Stimulated activated memory B cell treated with anti-CD40 and anti-IgM and Interleukin-4, amounts not matched to agents 10 μg/mL and 1 μg/mL and 100 μg/mL, for 72 hours (primary cell): ENCODE results near the gene ARID5B.
A peak's percentile ranks its signal among the peaks of the same experiment; 100 is the strongest.
"Not testable (repeated sequence)": the region's sequence is repeated elsewhere in the genome, so short reads cannot be mapped to it uniquely, and the experiment has no call there.

ENCODE experiments used
- ATAC-seq: fragments of 150-1000 bp; cut with Tn5 transposase; 2 replicates; pipeline ENCODE4 v1.10.0; 2021
- H3K27ac Mint-ChIP-seq: one replicate; pipeline ENCODE4 v1.8.0; 2022; ENCODE audit warnings: mild to moderate bottlenecking, mixed read lengths
- H3K27me3 Mint-ChIP-seq: one replicate; pipeline ENCODE4 v1.8.0; 2022; ENCODE audit warnings: mixed read lengths
- H3K36me3 Mint-ChIP-seq: one replicate; pipeline ENCODE4 v1.8.0; 2022; ENCODE audit warnings: mixed read lengths
- H3K4me1 Mint-ChIP-seq: one replicate; pipeline ENCODE4 v1.8.0; 2022; ENCODE audit warnings: mixed read lengths
- H3K4me3 Mint-ChIP-seq: one replicate; pipeline ENCODE4 v1.8.0; 2022; ENCODE audit warnings: mild to moderate bottlenecking, moderate library complexity, mixed read lengths
- H3K9me3 Mint-ChIP-seq: one replicate; pipeline ENCODE4 v1.8.0; 2022; ENCODE audit warnings: mixed read lengths

The ARID5B gene

GRCh38 chr10:62021128-62021665 is 119.7 kb downstream of the ARID5B start:
- Mint-ChIP-seq H3K4me1 (peaks cover 87% of the 10 kb centered on the region), H3K36me3 (peaks cover 47% of the 10 kb centered on the region), H3K27me3 (no peaks in the 10 kb centered on the region), H3K4me3 (peak overlapping the region; percentile 15), H3K27ac (peak overlapping the region; percentile 99), H3K9me3 (peaks cover 4% of the 10 kb centered on the region)
- ATAC-seq, result no peak

DNA sequence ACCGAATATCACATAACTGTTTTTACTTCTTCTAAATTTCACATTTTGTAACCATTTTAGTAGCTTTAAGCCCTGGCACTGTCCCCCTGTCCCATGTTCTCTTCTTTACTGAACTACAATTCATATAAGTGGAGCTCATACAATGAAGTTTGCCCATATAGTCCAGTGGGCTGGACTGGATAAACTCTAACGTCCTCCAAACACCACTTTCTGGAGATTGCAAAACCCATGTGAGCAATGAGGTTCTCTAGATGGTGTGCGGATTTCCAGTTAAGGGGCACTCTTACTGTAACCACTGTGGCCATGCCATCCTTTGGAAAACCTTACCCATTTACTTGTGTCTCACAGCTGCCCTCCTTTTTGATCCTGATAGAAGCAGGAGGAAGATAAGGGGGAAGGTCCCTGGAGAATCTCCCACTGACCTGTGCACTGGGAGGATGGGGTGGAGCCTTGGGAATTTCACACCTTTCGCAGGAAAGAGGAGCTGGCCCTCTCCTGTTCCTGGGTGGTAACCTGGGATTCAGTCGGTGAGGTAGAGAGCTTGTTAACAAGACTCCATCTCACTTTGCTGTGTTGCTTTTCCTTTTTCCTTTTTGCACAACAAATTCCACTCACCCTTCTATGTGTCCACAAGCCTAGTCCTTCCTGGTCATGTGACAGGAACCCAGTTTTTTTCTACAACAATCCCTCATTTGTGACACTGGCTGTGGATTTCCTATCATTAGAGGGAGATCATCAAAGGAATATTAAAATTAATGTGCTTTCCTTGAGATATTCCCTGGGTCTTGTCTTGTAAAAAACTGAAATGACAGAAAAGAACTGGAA is 120.7 kb downstream of the ARID5B start:
- no peak for ATAC-seq
- H3K9me3 Mint-ChIP-seq, result peaks cover 4% of the 10 kb centered on the region
- peaks cover 51% of the 10 kb centered on the region for H3K36me3 Mint-ChIP-seq
- peaks cover 87% of the 10 kb centered on the region for H3K4me1 Mint-ChIP-seq
- H3K4me3 Mint-ChIP-seq, result no peak overlapping the region
- H3K27ac Mint-ChIP-seq, result peak overlapping the region; percentile 99
- H3K27me3 Mint-ChIP-seq, result no peaks in the 10 kb centered on the region

- H3K27ac Mint-ChIP-seq, result peak overlapping the region; percentile 99
- H3K9me3 Mint-ChIP-seq, result peaks cover 4% of the 10 kb centered on the region
- H3K4me1 Mint-ChIP-seq, result peaks cover 87% of the 10 kb centered on the region
- ATAC-seq, result no peak
- H3K27me3 Mint-ChIP-seq, result no peaks in the 10 kb centered on the region
- peaks cover 57% of the 10 kb centered on the region for H3K36me3 Mint-ChIP-seq
- no peak overlapping the region for H3K4me3 Mint-ChIP-seq
Measured at GRCh38 chr10:62022830-62023229, 121.3 kb downstream of the ARID5B start.

DNA sequence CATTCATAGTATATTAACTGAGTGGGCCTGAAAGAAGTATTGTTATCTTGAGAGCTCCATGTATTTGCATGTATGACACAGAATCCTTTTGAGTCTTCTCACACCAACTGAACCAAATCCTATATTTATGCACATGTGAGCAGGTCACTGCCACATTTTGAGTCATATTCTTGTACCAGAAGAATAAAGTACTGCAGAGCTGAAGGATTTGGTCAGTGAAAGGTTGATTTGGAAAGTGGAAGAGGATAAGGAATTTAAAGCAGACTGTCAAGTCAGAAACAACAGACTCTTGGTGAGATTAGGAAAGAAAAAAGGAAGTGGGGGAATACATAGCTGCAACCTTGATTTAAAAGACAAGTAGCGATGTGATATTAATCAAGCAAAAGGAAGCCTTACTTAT is 121.8 kb downstream of the ARID5B start:
- Mint-ChIP-seq H3K36me3 (peaks cover 59% of the 10 kb centered on the region), H3K27me3 (no peaks in the 10 kb centered on the region), H3K4me1 (peaks cover 85% of the 10 kb centered on the region), H3K4me3 (no peak overlapping the region), H3K27ac (peak overlapping the region; percentile 99), H3K9me3 (peaks cover 4% of the 10 kb centered on the region)
- no peak for ATAC-seq

GRCh38 chr10:62024026-62024701 is 122.7 kb downstream of the ARID5B start:
- Mint-ChIP-seq H3K4me3 (no peak overlapping the region), H3K27ac (peak overlapping the region; percentile 99), H3K27me3 (no peaks in the 10 kb centered on the region), H3K36me3 (peaks cover 60% of the 10 kb centered on the region), H3K4me1 (peaks cover 84% of the 10 kb centered on the region), H3K9me3 (peaks cover 4% of the 10 kb centered on the region)
- ATAC-seq, result no peak

DNA sequence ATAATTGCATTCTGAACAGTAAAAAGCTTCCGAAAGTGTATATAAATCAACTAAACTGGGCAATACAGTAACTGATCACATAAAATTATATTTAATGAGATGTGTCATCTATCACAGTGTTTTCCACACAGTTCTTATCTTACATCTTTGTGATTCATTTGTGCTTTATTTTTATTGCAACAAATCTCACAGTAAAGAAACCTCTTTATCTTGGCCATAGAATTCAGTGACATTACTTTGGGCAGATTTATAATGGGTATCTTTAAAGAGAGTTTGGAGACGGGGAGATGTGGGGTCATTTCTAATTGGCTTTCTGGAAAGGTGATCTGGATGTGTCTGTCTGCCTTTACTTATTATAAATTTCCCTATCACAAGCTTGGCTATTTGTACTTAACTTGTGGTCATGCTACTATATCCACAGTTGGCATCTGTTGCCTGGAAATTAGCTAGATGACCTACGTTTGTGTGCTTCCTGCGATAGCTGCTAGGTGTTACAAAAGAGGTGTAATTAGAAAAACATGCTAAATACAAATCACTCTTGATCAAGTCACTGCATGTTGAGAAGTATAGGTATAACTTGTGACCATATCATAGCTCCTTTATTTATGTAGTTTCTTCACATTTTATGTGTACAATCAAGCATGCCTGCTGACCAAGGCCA is 123.8 kb downstream of the ARID5B start:
- Mint-ChIP-seq H3K36me3 (peaks cover 70% of the 10 kb centered on the region), H3K4me1 (peaks cover 84% of the 10 kb centered on the region), H3K27me3 (no peaks in the 10 kb centered on the region), H3K27ac (peak overlapping the region; percentile 99), H3K9me3 (peaks cover 4% of the 10 kb centered on the region), H3K4me3 (no peak overlapping the region)
- ATAC-seq, result no peak

DNA sequence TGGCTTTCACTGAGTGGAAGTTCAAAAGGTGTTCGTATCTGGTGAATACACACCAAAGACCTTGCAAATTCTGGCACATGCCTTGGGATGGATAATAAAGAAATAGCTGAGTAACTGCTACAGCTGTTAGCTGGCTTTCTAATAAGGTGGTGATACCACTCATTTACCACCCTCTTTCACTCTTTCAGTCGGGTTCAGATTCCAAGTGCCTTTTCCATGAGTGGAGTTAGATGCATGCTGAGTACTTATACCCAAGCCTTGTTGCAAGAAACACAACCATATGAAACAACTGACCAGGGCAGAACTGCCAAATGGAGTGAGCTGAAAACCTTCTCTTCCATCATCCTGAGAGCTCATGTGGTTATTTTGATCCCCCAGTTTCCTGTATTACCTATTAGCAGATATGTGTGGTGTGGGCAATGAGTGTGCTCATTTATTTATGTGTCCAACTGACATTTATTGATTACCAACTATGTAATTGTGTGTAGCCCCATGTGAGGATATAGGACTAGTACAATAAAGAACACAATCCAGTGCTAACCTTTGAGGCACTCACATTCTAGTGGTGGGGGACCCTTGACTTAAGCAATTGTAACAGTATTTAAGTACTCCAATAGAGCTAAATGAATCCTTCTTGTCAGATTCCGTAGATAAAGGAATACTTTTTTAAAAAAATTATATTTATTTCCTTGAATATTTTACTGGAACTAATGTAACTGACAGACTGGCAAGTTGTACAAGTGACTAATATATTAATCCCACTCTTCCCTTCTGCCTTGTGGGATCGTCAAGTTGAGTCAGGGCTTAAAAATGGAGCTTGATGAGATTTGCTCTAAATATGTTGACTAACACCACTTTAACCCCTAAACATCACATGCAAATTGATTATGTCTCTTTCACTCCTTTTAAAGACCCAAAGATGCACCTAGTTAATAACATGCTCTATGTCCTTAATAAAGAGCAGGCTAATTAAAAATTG is 124.7 kb downstream of the ARID5B start:
- Mint-ChIP-seq H3K36me3 (peaks cover 71% of the 10 kb centered on the region), H3K27me3 (no peaks in the 10 kb centered on the region), H3K4me3 (no peak overlapping the region), H3K4me1 (peaks cover 84% of the 10 kb centered on the region), H3K9me3 (peaks cover 4% of the 10 kb centered on the region), H3K27ac (peak overlapping the region; percentile 15)
- no peak for ATAC-seq

DNA sequence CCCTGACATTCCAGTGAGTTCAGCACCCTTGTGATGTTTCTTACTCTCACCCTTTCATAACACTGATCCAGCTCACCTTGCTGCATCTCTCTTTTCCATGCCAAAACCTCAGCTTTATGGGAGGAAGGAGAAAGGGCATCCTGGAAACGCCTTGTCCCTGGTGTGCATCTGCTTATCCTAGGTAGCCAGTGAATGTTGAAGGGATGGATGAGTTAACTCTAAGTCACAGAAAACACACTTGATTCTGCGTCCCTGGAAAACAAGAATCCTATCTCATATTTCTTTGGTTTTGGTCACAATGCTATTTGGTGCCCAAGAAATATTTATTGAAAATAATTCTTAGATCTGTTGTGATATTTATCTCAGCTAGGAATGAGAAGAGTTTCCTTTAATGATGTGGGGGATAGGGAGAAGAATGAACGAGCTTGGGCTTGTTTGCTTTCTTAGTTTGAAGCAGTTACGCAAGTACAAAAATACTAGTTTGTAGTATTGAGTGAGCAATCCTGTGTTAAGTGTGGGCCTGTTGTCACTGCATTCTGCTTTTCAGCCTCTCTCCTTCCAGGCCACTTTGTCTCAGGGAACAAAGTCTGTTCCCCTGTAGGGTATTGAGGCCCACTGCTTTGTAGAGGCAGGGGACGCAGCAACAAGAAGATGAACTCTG is 126.5 kb downstream of the ARID5B start:
- Mint-ChIP-seq H3K27ac (peak overlapping the region; percentile 15), H3K27me3 (no peaks in the 10 kb centered on the region), H3K4me1 (peaks cover 74% of the 10 kb centered on the region), H3K4me3 (no peak overlapping the region), H3K9me3 (peaks cover 4% of the 10 kb centered on the region), H3K36me3 (peaks cover 69% of the 10 kb centered on the region)
- ATAC-seq, result no peak

GRCh38 chr10:62028502-62028842 is 127.0 kb downstream of the ARID5B start:
- Mint-ChIP-seq H3K27ac (peak overlapping the region; percentile 15), H3K36me3 (peaks cover 69% of the 10 kb centered on the region)

DNA sequence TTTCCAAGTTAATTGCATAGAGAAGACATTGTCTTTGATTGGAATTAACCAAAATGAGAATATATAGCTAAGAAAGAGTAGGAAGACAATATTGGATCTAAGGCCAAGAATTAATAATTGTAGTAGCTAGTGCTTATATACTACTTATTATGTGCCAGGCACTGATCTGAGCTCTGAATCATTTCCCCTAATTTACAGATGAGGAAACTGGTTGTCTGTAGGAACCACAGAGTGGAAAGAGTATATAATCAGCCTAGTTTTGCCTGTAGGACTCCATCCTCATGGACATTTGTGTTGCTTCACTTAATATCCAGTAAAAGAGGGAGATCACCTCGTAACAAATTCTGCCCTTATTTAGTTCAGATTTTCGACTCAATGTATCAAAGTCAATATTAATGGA is 127.9 kb downstream of the ARID5B start:
- H3K36me3 Mint-ChIP-seq, result peaks cover 70% of the 10 kb centered on the region

More at GRCh38 chr10:62028502-62028842, 127.0 kb downstream of the ARID5B start:
- H3K27me3 Mint-ChIP-seq, ATAC-seq, H3K9me3 Mint-ChIP-seq, H3K4me3 Mint-ChIP-seq: not testable (repeated sequence)
- H3K4me1 Mint-ChIP-seq, result peaks cover 74% of the 10 kb centered on the region

GRCh38 chr10:62031507-62031906 is 130.0 kb downstream of the ARID5B start:
- Mint-ChIP-seq H3K27ac (peak overlapping the region; percentile 15), H3K36me3 (peaks cover 70% of the 10 kb centered on the region), H3K27me3 (no peaks in the 10 kb centered on the region), H3K4me1 (peaks cover 79% of the 10 kb centered on the region), H3K4me3 (no peak overlapping the region), H3K9me3 (no peaks in the 10 kb centered on the region)
- no peak for ATAC-seq

More for the DNA sequence above, 127.9 kb downstream of the ARID5B start:
- H3K27me3 Mint-ChIP-seq, result no peaks in the 10 kb centered on the region
- H3K27ac Mint-ChIP-seq, result peak overlapping the region; percentile 15
- H3K4me1 Mint-ChIP-seq, result peaks cover 73% of the 10 kb centered on the region
- no peaks in the 10 kb centered on the region for H3K9me3 Mint-ChIP-seq
- no peak for ATAC-seq
- H3K4me3 Mint-ChIP-seq, result no peak overlapping the region

DNA sequence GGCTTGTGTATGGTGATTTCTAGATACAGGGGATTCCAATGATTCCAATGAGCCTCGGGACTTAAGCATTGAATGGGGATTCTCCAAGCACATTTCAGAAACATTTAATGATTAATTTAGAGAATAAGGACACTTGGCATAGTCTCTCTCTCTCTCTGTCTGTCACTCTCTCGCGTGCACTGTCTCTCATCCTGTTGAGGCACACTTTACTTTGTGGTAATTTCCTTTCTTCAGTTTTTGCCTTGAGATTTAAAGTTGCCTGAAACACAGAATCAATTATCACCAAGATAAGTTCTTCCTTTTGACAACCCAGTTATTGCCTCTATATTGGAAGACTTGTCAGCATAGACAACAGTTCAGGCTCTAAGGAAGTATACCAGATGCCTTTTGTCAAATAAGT is 131.6 kb downstream of the ARID5B start:
- no peaks in the 10 kb centered on the region for H3K27me3 Mint-ChIP-seq
- H3K9me3 Mint-ChIP-seq, result no peaks in the 10 kb centered on the region
- no peak overlapping the region for H3K4me3 Mint-ChIP-seq
- ATAC-seq, result no peak
- peak overlapping the region; percentile 35 for H3K27ac Mint-ChIP-seq
- H3K4me1 Mint-ChIP-seq, result peaks cover 79% of the 10 kb centered on the region
- H3K36me3 Mint-ChIP-seq, result peaks cover 62% of the 10 kb centered on the region

- Mint-ChIP-seq H3K9me3 (no peaks in the 10 kb centered on the region), H3K36me3 (peaks cover 60% of the 10 kb centered on the region), H3K4me3 (no peak overlapping the region), H3K4me1 (peaks cover 79% of the 10 kb centered on the region), H3K27me3 (no peaks in the 10 kb centered on the region), H3K27ac (no peak overlapping the region)
- ATAC-seq, result no peak
Measured at GRCh38 chr10:62034096-62034640, 132.7 kb downstream of the ARID5B start.
